HG03175 (cell line): Measurements from ENCODE around the gene RBPMS2.
A peak's percentile ranks its signal among the peaks of the same experiment; 100 is the strongest.
"Not testable (repeated sequence)": the region's sequence is repeated elsewhere in the genome, so short reads cannot be mapped to it uniquely, and the experiment has no call there.

Experiments
- ATAC-seq: cut with Tn5 transposase; IDR thresholded peaks from one replicate; pipeline ENCODE4 v1.9.1; 2021; ENCODE audit warnings: mild to moderate bottlenecking, moderate library complexity; ENCODE audit not compliant: unreplicated experiment

RBPMS2 gene

GRCh38 chr15:64775551-64776401 is at the start of gene RBPMS2:
TSS of gene RBPMS2 (minus strand) at chr15:64775589. CDS start at chr15:64775319, 270 bp downstream.
- ATAC-seq, result peak; percentile 41

GRCh38 chr15:64824929-64825430 is 49.6 kb upstream of the RBPMS2 start:
- peak; percentile 4 for ATAC-seq

- ATAC-seq, result no peak
Observed at GRCh38 chr15:64816452-64816851, 41.1 kb upstream of the RBPMS2 start.

GRCh38 chr15:64814965-64815364 is 39.6 kb upstream of the RBPMS2 start:
- ATAC-seq, result not testable (repeated sequence)

- ATAC-seq, result not testable (repeated sequence)
Observed at GRCh38 chr15:64814283-64814682, 38.9 kb upstream of the RBPMS2 start.

GRCh38 chr15:64813075-64813474 is 37.7 kb upstream of the RBPMS2 start:
- ATAC-seq, result peak; percentile 41

GRCh38 chr15:64810497-64811326 is 35.3 kb upstream of the RBPMS2 start:
- ATAC-seq, result no peak

- ATAC-seq, result peak; percentile 35
Observed at GRCh38 chr15:64809649-64810496, 34.5 kb upstream of the RBPMS2 start.

- no peak for ATAC-seq
Observed at GRCh38 chr15:64808785-64809453, 33.5 kb upstream of the RBPMS2 start.

GRCh38 chr15:64807751-64808222 is 32.4 kb upstream of the RBPMS2 start:
- ATAC-seq, result no peak

- ATAC-seq, result no peak
Observed at GRCh38 chr15:64807051-64807749, 31.8 kb upstream of the RBPMS2 start.

GRCh38 chr15:64806509-64806908 is 31.1 kb upstream of the RBPMS2 start:
- ATAC-seq, result no peak

GRCh38 chr15:64804619-64805018 is 29.2 kb upstream of the RBPMS2 start:
- no peak for ATAC-seq

GRCh38 chr15:64803526-64803925 is 28.1 kb upstream of the RBPMS2 start:
- ATAC-seq, result no peak

GRCh38 chr15:64800476-64800875 is 25.1 kb upstream of the RBPMS2 start:
- ATAC-seq, result no peak

GRCh38 chr15:64798905-64799304 is 23.5 kb upstream of the RBPMS2 start:
- not testable (repeated sequence) for ATAC-seq

- ATAC-seq, result not testable (repeated sequence)
Observed at GRCh38 chr15:64795921-64796320, 20.5 kb upstream of the RBPMS2 start.

GRCh38 chr15:64795299-64795698 is 19.9 kb upstream of the RBPMS2 start:
- ATAC-seq, result not testable (repeated sequence)

- ATAC-seq, result no peak
Observed at GRCh38 chr15:64792282-64792681, 16.9 kb upstream of the RBPMS2 start.
